Lower leg skin (tissue), 4 donors: ENCODE results near the gene CD47. TPM values are rescaled to one million over a fixed set of nuclear protein-coding genes. Genes with fewer than 3 reads are reported as not detected.

Experiments used
- DNase-seq, 2 donors: peaks; one replicate each; pipeline ENCODE4 v3.0.0-alpha.2; 2019; ENCODE audit warnings: low spot score in 2 of 2
- H3K4me3 ChIP-seq: fragments of 200-600 bp; sonication (generic); 2 replicates; pipeline ENCODE4 v1.5.1; 2017; ENCODE audit warnings: mild to moderate bottlenecking, low read depth; ENCODE audit not compliant: poor library complexity, severe bottlenecking
- CTCF ChIP-seq, 3 donors: fragments of 450-650 bp; IDR thresholded peaks; one replicate each; pipeline ENCODE4 v1.5.1; 2016; ENCODE audit warnings: antibody characterized with exemption in 3 of 3, mild to moderate bottlenecking in 3 of 3, moderate library complexity in 2 of 3
- POLR2A ChIP-seq, 2 donors: fragments of 450-650 bp; IDR thresholded peaks; one replicate each; pipeline ENCODE4 v1.6.1; 2016 to 2017; ENCODE audit warnings: antibody characterized with exemption in 2 of 2, mild to moderate bottlenecking in 1 of 2, moderate library complexity in 1 of 2
- WGBS, 2 donors: methylation state at CpG; one replicate each; pipeline ENCODE4 v1.1.5; 2018; 5-methylcytosine and 5-hydroxymethylcytosine counted together
- intact Hi-C: fragments of 100-400 bp; cut with DNase I; formaldehyde crosslinking; loops from one replicate; pipeline ENCODE4 v1.15.0; 2023; ENCODE audit warnings: low total_unique reads
- total RNA-seq, 4 donors: library from RNA; depleted of rRNA; stranded (reverse); fragments of >200 nt; gene quantifications; one replicate each; pipeline ENCODE4 v1.1.0, GENCODE V29; 2016

Gene CD47
- 10 to 100 TPM; 42.7 to 58.2 (median 49.5) TPM for total RNA-seq

- WGBS, 2 donors = 0 to 1% methylated on average over 52 to 69 of the region's 106 CpGs
- TF ChIP-seq CTCF (IDR thresholded peaks at IDR 0.05) (no peak), POLR2A (IDR thresholded peaks at IDR 0.05) (peak in 1 of 2 donors; percentile 51)
These were observed at the start of gene CD47 for GRCh38 chr3:108090701-108091497. Gene CD47, minus strand, starts transcription at chr3:108091031. Its CDS starts 123 bp downstream, at chr3:108090908.

GRCh38 chr3:108137460-108137814, 46.6 kb upstream of the CD47 start:
- 62 to 63% methylated on average over 5 of the region's 5 CpGs for WGBS, 2 donors
- H3K4me3 ChIP-seq = no peak overlapping the region
- intact Hi-C loops = no loop called here
- DNase-seq = no peak
- no peak for TF ChIP-seq POLR2A (IDR thresholded peaks at IDR 0.05)
- no peak for TF ChIP-seq CTCF (IDR thresholded peaks at IDR 0.05)

More at GRCh38 chr3:108090701-108091497, at the start of gene CD47:
- peak within 1 kb of the TSS; percentile 94 for H3K4me3 ChIP-seq
- DNase-seq = peak; percentile 91 to 99
- intact Hi-C loops = no loop called here

- WGBS, 2 donors = 73 to 74% methylated on average over 13 of the region's 13 CpGs
- TF ChIP-seq POLR2A (IDR thresholded peaks at IDR 0.05) = no peak
- TF ChIP-seq CTCF (IDR thresholded peaks at IDR 0.05) = no peak
- intact Hi-C loops = no loop called here
- no peak overlapping the region for H3K4me3 ChIP-seq
- DNase-seq = no peak
These were observed 46.0 kb upstream of the CD47 start for GRCh38 chr3:108136561-108137459.

- no peak for DNase-seq
- H3K4me3 ChIP-seq = no peak overlapping the region
- intact Hi-C loops = no loop called here
- TF ChIP-seq POLR2A (IDR thresholded peaks at IDR 0.05) (no peak), CTCF (IDR thresholded peaks at IDR 0.05) (no peak)
- 67 to 76% methylated on average over 1 of the region's 1 CpG for WGBS, 2 donors
These were observed 43.7 kb upstream of the CD47 start for GRCh38 chr3:108134555-108134880.

GRCh38 chr3:108133858-108134554, 43.2 kb upstream of the CD47 start:
- WGBS, 2 donors = 81% methylated on average over 5 of the region's 5 CpGs
- no peak for TF ChIP-seq POLR2A (IDR thresholded peaks at IDR 0.05)
- no peak for TF ChIP-seq CTCF (IDR thresholded peaks at IDR 0.05)
- intact Hi-C loops = no loop called here
- H3K4me3 ChIP-seq = no peak overlapping the region
- no peak for DNase-seq
